K562 (cell line): ENCODE results near the gene PRRC2A. TPM values are rescaled to one million over a fixed set of nuclear protein-coding genes. Genes with fewer than 3 reads are reported as not detected.

Source experiments
- ARID2 ChIP-seq: fragments of 450-650 bp; IDR thresholded peaks from 2 replicates; pipeline ENCODE4 v1.6.1; 2017; ENCODE audit warnings: antibody characterized with exemption, mild to moderate bottlenecking
- BDP1 ChIP-seq: IDR thresholded peaks from 3 replicates; pipeline ENCODE4 v1.6.1; 2011; ENCODE audit not compliant: insufficient read length, insufficient read depth
- CCNT2 ChIP-seq: IDR thresholded peaks from 2 replicates; pipeline ENCODE4 v1.6.1; 2011; ENCODE audit warnings: borderline replicate concordance, low read depth, mild to moderate bottlenecking, moderate library complexity, mixed read lengths, low read length; ENCODE audit not compliant: insufficient read length; ENCODE audit errors: extremely low read depth
- CTCFL ChIP-seq: IDR thresholded peaks from 2 replicates; pipeline ENCODE4 v1.6.1; 2011; ENCODE audit warnings: borderline replicate concordance, low read depth, mild to moderate bottlenecking, moderate library complexity, low read length; ENCODE audit not compliant: insufficient read depth, poor library complexity, severe bottlenecking
- DLX4 ChIP-seq: fragments of 250-450 bp; sonication (Bioruptor Pico); IDR thresholded peaks from 2 replicates; pipeline ENCODE4 v1.6.1; 2021; ENCODE audit warnings: mild to moderate bottlenecking
- DPF2 ChIP-seq: fragments of 450-650 bp; IDR thresholded peaks from 2 replicates; pipeline ENCODE4 v1.6.1; 2016
- ESRRB ChIP-seq: fragments of 250-450 bp; sonication (Bioruptor Pico); IDR thresholded peaks from 2 replicates; pipeline ENCODE4 v1.5.0; 2020; ENCODE audit warnings: mild to moderate bottlenecking, moderate library complexity, borderline replicate concordance
- ETS2 ChIP-seq: IDR thresholded peaks from 2 replicates; pipeline ENCODE4 v1.6.1; 2016; ENCODE audit warnings: borderline replicate concordance, missing genetic modification characterization, mild to moderate bottlenecking, moderate library complexity, missing compliant biosample characterization; ENCODE audit not compliant: poor library complexity, severe bottlenecking
- KLF16 ChIP-seq: IDR thresholded peaks from 2 replicates; pipeline ENCODE4 v1.6.1; 2016; ENCODE audit warnings: antibody characterized with exemption
- MITF ChIP-seq: IDR thresholded peaks from 2 replicates; pipeline ENCODE4 v1.6.1; 2014; ENCODE audit warnings: antibody characterized with exemption
- MYC ChIP-seq, 2 experiments: fragments of 250-450 bp in 1 of 2; sonication (Bioruptor Pico) in 1 of 2; IDR thresholded peaks; 2 replicates each; pipeline versions ENCODE4 v1.5.1 to v1.6.1; 2012 to 2021; ENCODE audit warnings: low read depth in 2 of 2, borderline replicate concordance in 1 of 2, improper control_type of control experiment in 1 of 2, low read length in 1 of 2, mild to moderate bottlenecking in 1 of 2, moderate library complexity in 1 of 2
- NUFIP1 ChIP-seq: fragments of 450-650 bp; IDR thresholded peaks from 2 replicates; pipeline ENCODE4 v1.6.1; 2018; ENCODE audit not compliant: partially characterized antibody
- OTX1 ChIP-seq: fragments of 450-650 bp; formaldehyde crosslinking; IDR thresholded peaks from 2 replicates; pipeline ENCODE4 v1.4.0; 2022; ENCODE audit warnings: mild to moderate bottlenecking
- SETDB1 ChIP-seq: IDR thresholded peaks from one replicate; pipeline ENCODE4 v1.6.1; 2012; ENCODE audit warnings: low read length, control low read depth, inconsistent platforms
- SMARCB1 ChIP-seq: IDR thresholded peaks from 2 replicates; pipeline ENCODE4 v1.6.1; 2011; ENCODE audit warnings: improper control_type of control experiment, low read depth; ENCODE audit not compliant: insufficient read length
- SNIP1 ChIP-seq: fragments of 450-650 bp; IDR thresholded peaks from 2 replicates; pipeline ENCODE4 v1.7.1; 2017; ENCODE audit warnings: low read depth, mild to moderate bottlenecking
- SP2 ChIP-seq: IDR thresholded peaks from 2 replicates; pipeline ENCODE4 v1.6.1; 2011; ENCODE audit warnings: mild to moderate bottlenecking, low read depth, low read length, moderate library complexity; ENCODE audit not compliant: poor library complexity, severe bottlenecking; ENCODE audit errors: extremely low read depth
- THAP7 ChIP-seq: fragments of 250-450 bp; sonication (Bioruptor Pico); IDR thresholded peaks from 2 replicates; pipeline ENCODE4 v1.5.0; 2021
- ZNF165 ChIP-seq: fragments of 250-450 bp; sonication (Bioruptor Pico); IDR thresholded peaks from 2 replicates; pipeline ENCODE4 v1.4.0; 2020; ENCODE audit warnings: borderline replicate concordance
- ZNF766 ChIP-seq: fragments of 200-800 bp; sonication (Bioruptor generic); conservative IDR thresholded peaks from 2 replicates; pipeline ENCODE4 v1.6.1; 2016; ENCODE audit warnings: missing genetic modification characterization, missing compliant biosample characterization
- polyA plus RNA-seq, 8 experiments: library from polyadenylated mRNA; depleted of rRNA in 4 of 8; stranded (reverse) in 5 of 8; unstranded in 3 of 8; fragments of >200 nt; fragmentation: Nextera tagmentation in 2 of 8; fragmentation: Illumina TruSeq in 1 of 8; extraction: Ambion mirVana in 2 of 8; extraction: Trizol in 1 of 8; gene quantifications; 2 replicates each; pipeline versions ENCODE4 v1.2.1 to v1.2.3, GENCODE V29; 2011 to 2014; ENCODE audit warnings: inconsistent platforms in 1 of 8, missing spikeins in 1 of 8
- total RNA-seq, 7 experiments: library from RNA; depleted of rRNA in 6 of 7; stranded (reverse); fragments of >200 nt in 6 of 7; fragmentation: Illumina TruSeq in 2 of 7; extraction: Trizol in 2 of 7; gene quantifications; 2 replicates each; pipeline versions ENCODE4 v1.2.1 to v1.2.3, GENCODE V29; 2011 to 2021; ENCODE audit warnings: low replicate concordance in 1 of 7
- TF ChIP-seq, protein P1 (sequence below): IDR thresholded peaks from 2 replicates; pipeline ENCODE4 v1.6.1; 2011; ENCODE audit not compliant: insufficient read length; ENCODE audit errors: extremely low read depth

PRRC2A gene
- total and polyA plus RNA-seq, 9 of the 15 experiments (the other 6 are each of a cell fraction or from before 2014, with no cell fraction given), result 1.0 to 332 (median 63.0) TPM

GRCh38 chr6:31651602-31652191 is 31.2 kb downstream of the PRRC2A start (continued):
- no peak for TF ChIP-seq CTCFL
- no peak for TF ChIP-seq THAP7
- TF ChIP-seq OTX1 (CRISPR knock-in tag), result no peak
- no peak for TF ChIP-seq BDP1
- TF ChIP-seq, protein P1, sequence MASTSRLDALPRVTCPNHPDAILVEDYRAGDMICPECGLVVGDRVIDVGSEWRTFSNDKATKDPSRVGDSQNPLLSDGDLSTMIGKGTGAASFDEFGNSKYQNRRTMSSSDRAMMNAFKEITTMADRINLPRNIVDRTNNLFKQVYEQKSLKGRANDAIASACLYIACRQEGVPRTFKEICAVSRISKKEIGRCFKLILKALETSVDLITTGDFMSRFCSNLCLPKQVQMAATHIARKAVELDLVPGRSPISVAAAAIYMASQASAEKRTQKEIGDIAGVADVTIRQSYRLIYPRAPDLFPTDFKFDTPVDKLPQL, result no peak
- TF ChIP-seq MYC (IDR thresholded peaks at IDR 0.05; ENCODE audit: low read depth, low read length), result peak; percentile 75; the same call in 1 of the 2 replicates
- no peak for TF ChIP-seq MYC (CRISPR knock-in tag; IDR thresholded peaks at IDR 0.05; ENCODE audit: borderline replicate concordance, low read depth)
- TF ChIP-seq NUFIP1, result no peak
- no peak for TF ChIP-seq ZNF165 (CRISPR knock-in tag)
- TF ChIP-seq MITF, result peak; percentile 82
- no peak for TF ChIP-seq CCNT2
- no peak for TF ChIP-seq SNIP1
- no peak for TF ChIP-seq KLF16
- no peak for TF ChIP-seq DLX4 (CRISPR knock-in tag)
- TF ChIP-seq ETS2 (tag), result no peak
- no peak for TF ChIP-seq SP2
- no peak for TF ChIP-seq ESRRB (CRISPR knock-in tag)
- no peak; the same call in 1 of the 2 replicates for TF ChIP-seq DPF2
- TF ChIP-seq SETDB1, result no peak
- no peak for TF ChIP-seq ZNF766 (CRISPR knock-in tag)
- TF ChIP-seq SMARCB1, result no peak
- TF ChIP-seq ARID2, result no peak
